BLaER1 treated with 17β-estradiol and CSF1 and Interleukin-3, amounts not matched to agents 10 nM and 100 nM (cell line): ENCODE measurements around the gene MRPL52.
A peak's percentile ranks its signal among the peaks of the same experiment; 100 is the strongest.
"Not testable (repeated sequence)": the region's sequence is repeated elsewhere in the genome, so short reads cannot be mapped to it uniquely, and the experiment has no call there.

Source experiments
- H3K27ac ChIP-seq, 11 experiments: shearing (Covaris generic); formaldehyde crosslinking; 2 replicates each; pipeline ENCODE4 v1.8.1; 2022
- H3K27me3 ChIP-seq, 11 experiments: shearing (Covaris generic); formaldehyde crosslinking; 2 replicates each; pipeline ENCODE4 v1.8.1; 2022
- H3K36me3 ChIP-seq, 11 experiments: shearing (Covaris generic); formaldehyde crosslinking; 2 replicates each; pipeline ENCODE4 v1.8.1; 2022
- H3K4me1 ChIP-seq, 10 experiments: shearing (Covaris generic); formaldehyde crosslinking; 2 replicates each; pipeline ENCODE4 v1.8.1; 2022
- H3K4me2 ChIP-seq, 11 experiments: shearing (Covaris generic); formaldehyde crosslinking; 2 replicates each; pipeline ENCODE4 v1.8.1; 2022
- H3K4me3 ChIP-seq, 10 experiments: shearing (Covaris generic); formaldehyde crosslinking; 2 replicates each; pipeline ENCODE4 v1.8.1; 2022
- H3K9ac ChIP-seq, 11 experiments: shearing (Covaris generic); formaldehyde crosslinking; 2 replicates each; pipeline ENCODE4 v1.8.1; 2022
- H3K9me3 ChIP-seq, 11 experiments: shearing (Covaris generic); formaldehyde crosslinking; replicated peaks in 1 of 11; 2 replicates each; pipeline ENCODE4 v1.8.1; 2022
- H4K20me1 ChIP-seq, 11 experiments: shearing (Covaris generic); formaldehyde crosslinking; 2 replicates each; pipeline ENCODE4 v1.8.1; 2022
- Cebpa-rat ChIP-seq, 11 experiments: shearing (Covaris generic); IDR thresholded peaks; 2 replicates each; pipeline ENCODE4 v1.8.1; 2022

Gene MRPL52

DNA sequence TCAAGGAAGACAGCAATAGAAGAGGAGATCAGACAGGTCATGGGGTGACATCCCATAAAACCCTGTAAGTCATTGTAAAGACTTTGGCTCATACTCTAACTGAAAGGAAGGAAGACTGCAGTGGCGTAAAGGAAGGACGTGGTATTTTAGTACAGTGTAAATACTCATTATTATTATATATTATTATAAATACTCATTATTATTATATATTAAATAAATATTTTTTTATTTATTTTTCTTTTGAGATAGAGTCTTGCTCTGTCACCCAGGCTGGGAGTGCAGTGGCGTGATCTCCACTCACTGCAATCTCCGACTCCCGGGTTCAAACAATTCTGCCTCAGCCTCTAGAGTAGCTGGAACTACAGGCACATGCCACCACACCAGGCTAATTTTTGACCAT, 26.7 kb downstream of the MRPL52 start:
- H3K27ac ChIP-seq, result no peak overlapping the region
- H3K36me3 ChIP-seq, result no peaks in the 10 kb centered on the region
- H3K27me3 ChIP-seq, result no peaks in the 10 kb centered on the region
- no peak for TF ChIP-seq Cebpa-rat (IDR thresholded peaks at IDR 0.05)
- H3K4me2 ChIP-seq, result no peak overlapping the region
- H4K20me1 ChIP-seq, result no peaks in the 10 kb centered on the region
- no peak overlapping the region for H3K4me3 ChIP-seq
- peaks cover 16 to 31% (median 23%) of the 10 kb centered on the region in 10 experiments for H3K4me1 ChIP-seq
- H3K9ac ChIP-seq, result no peak overlapping the region
- H3K9me3 ChIP-seq, result peaks cover 0 to 26% (median 9%) of the 10 kb centered on the region in 11 experiments; a peak in 13 of 22 replicates

DNA sequence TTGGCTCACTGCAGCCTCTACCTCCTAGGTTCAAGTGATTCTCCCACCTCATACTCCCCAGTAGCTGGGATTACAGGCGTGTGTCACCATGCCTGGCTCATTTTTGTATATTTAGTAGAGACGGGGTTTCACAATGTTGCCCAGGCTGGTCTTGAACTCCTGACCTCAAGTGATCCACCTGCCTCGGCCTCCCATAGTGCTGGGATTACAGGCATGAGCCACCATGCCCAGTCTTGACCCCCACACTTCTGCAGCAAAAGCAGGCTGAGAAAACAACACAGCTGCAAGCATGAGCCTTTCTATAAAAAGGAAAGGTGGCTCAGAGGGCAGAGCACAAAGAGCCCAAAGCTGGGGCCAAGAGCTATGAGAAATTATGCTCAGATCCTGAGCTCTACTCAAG, 30.7 kb downstream of the MRPL52 start:
- not testable (repeated sequence) for H3K4me3 ChIP-seq, H3K27ac ChIP-seq, H4K20me1 ChIP-seq, H3K4me2 ChIP-seq, H3K9ac ChIP-seq, H3K27me3 ChIP-seq, H3K36me3 ChIP-seq
- H3K4me1 ChIP-seq, result peaks cover 0 to 11% (median 0%) of the 10 kb centered on the region in 10 experiments; a peak in 3 of 20 replicates
- H3K9me3 ChIP-seq, result peaks cover 0 to 35% (median 10%) of the 10 kb centered on the region in 11 experiments; a peak in 14 of 22 replicates

DNA sequence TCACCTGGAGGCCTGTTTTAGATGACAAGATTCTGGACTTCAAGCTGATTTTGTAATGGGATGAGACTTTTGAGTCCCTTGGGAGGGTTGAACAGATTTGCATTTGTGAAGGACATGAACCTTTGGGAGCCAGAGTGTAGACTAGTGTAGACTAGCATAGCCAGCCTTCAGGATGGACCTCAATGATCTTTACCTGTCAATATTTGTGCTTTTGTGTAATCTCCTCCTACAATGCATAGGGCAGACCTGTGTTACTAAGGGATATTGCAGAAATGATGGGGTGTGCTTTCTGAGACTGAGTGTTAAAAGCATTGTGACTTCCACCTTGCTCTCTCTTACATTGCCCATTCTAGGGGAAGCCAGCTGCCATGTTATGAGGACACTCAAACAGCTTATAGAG, 32.0 kb downstream of the MRPL52 start:
- no peak overlapping the region for H3K4me2 ChIP-seq
- no peaks in the 10 kb centered on the region for H3K36me3 ChIP-seq
- H3K9me3 ChIP-seq, result peaks cover 0 to 35% (median 10%) of the 10 kb centered on the region in 11 experiments; a peak in 14 of 22 replicates
- no peak overlapping the region for H3K9ac ChIP-seq
- no peak for TF ChIP-seq Cebpa-rat (IDR thresholded peaks at IDR 0.05)
- no peaks in the 10 kb centered on the region for H4K20me1 ChIP-seq
- H3K4me3 ChIP-seq, result no peak overlapping the region
- no peaks in the 10 kb centered on the region for H3K27me3 ChIP-seq
- H3K27ac ChIP-seq, result no peak overlapping the region
- H3K4me1 ChIP-seq, result peaks cover 0 to 11% (median 0%) of the 10 kb centered on the region in 10 experiments; a peak in 3 of 20 replicates

DNA sequence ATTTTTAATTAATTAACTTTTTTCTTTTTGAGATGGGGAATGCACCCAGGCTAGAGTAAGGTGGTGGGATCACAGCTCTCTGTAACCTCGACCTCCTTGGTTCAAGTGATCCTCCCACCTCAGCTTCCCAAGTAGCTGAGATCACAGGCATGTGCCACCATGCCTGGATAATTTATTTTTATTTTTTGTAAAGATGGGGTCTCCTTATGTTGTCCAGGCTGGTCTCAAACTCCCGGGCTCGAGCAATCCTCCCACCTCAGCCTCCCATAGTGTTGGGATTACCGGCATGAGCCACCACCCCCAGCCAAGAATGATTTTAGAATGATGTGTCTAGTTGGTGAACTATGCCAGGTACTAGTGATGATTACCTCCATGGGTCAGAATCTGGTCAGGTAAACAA, 35.3 kb downstream of the MRPL52 start:
- Histone ChIP-seq H3K36me3 (no peaks in the 10 kb centered on the region), H3K27ac (no peak overlapping the region), H3K4me1 (peaks cover under 1 to 10% (median 9%) of the 10 kb centered on the region in 10 experiments), H3K9me3 (peaks cover 0 to 24% (median 10%) of the 10 kb centered on the region in 11 experiments; a peak in 13 of 22 replicates), H3K4me3 (no peak overlapping the region), H4K20me1 (no peaks in the 10 kb centered on the region), H3K4me2 (no peak overlapping the region), H3K9ac (no peak overlapping the region), H3K27me3 (no peaks in the 10 kb centered on the region)
- TF ChIP-seq Cebpa-rat (IDR thresholded peaks at IDR 0.05), result no peak

DNA sequence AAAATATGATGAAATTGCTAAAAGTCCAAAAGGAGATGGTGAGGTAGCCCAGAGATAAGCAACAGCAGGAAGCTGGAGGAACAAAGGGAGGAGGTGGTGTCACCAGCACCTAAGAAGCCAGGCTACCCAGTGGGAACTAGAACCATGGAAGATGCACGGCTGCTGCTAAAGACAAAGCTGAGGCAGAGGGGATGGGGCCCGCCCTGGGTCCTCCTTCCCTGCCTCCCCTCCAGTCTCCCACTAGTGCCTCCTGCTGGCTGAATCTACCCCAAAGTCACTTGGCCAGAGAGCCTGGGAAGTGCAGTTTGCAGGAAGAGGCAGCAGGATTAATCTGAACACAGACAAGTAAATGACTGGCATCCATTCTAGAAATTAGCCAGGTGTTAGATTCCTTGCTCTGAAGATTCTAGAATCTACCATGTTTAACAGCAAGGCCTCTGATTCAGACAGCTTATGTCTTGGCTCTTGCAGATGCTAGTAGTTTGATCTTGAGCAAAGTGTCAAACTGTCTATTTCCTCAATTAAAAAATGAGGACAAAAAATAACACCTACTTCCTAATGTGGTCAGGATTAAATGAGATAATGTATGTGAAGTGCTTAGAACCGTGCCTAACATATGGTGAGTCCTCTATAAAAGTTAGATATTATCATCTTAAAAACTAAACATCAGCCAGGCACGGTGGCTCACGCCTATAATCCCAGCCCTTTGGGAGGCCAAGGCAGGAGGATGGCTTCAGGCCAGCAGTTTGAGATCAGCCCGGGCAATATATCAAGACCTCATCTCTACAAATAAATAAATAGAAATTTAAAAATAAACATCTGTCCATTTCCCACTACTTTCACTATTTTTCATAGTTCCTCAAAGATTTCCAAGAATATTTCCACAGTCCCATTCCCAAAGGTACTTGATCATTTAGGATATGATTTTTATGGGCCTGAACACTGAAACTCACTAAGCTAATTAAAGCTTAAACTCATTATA, 36.0 kb downstream of the MRPL52 start:
- Histone ChIP-seq H3K36me3 (no peaks in the 10 kb centered on the region), H3K9ac (no peak overlapping the region), H3K4me1 (peaks cover 8 to 18% (median 16%) of the 10 kb centered on the region in 10 experiments), H3K4me3 (no peak overlapping the region), H3K27me3 (no peaks in the 10 kb centered on the region), H3K27ac (no peak overlapping the region), H3K9me3 (peaks cover 0 to 16% (median 6%) of the 10 kb centered on the region in 11 experiments; a peak in 10 of 22 replicates), H4K20me1 (no peaks in the 10 kb centered on the region), H3K4me2 (no peak overlapping the region)
- no peak for TF ChIP-seq Cebpa-rat (IDR thresholded peaks at IDR 0.05)

DNA sequence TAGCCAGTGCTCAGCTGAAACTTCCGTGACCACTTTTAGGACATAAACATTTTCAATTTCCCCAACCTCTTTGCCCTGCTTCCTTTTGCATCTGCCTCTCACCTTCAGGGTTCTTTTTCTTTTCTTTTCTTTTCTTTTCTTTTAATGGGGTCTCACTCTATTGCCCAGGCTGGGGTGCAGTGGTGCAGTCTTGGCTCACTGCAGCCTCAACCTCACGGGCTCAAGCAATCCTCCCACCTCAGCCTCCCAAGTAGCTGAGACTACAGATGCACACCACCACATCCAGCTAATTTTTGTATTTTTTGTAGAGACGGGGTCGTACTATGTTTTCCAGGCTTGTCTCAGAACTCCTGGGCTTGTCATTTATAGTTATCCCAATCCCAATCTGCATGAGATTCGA, 37.2 kb downstream of the MRPL52 start:
- no peak overlapping the region for H3K4me3 ChIP-seq
- H3K36me3 ChIP-seq, result no peaks in the 10 kb centered on the region
- H3K27me3 ChIP-seq, result no peaks in the 10 kb centered on the region
- no peaks in the 10 kb centered on the region for H4K20me1 ChIP-seq
- TF ChIP-seq Cebpa-rat (IDR thresholded peaks at IDR 0.05), result no peak
- H3K9me3 ChIP-seq, result peaks cover 0 to 5% (median under 1%) of the 10 kb centered on the region in 11 experiments; a peak in 7 of 22 replicates
- no peak overlapping the region for H3K4me2 ChIP-seq
- no peak overlapping the region for H3K27ac ChIP-seq
- H3K4me1 ChIP-seq, result peaks cover 9 to 23% (median 21%) of the 10 kb centered on the region in 10 experiments
- no peak overlapping the region for H3K9ac ChIP-seq

DNA sequence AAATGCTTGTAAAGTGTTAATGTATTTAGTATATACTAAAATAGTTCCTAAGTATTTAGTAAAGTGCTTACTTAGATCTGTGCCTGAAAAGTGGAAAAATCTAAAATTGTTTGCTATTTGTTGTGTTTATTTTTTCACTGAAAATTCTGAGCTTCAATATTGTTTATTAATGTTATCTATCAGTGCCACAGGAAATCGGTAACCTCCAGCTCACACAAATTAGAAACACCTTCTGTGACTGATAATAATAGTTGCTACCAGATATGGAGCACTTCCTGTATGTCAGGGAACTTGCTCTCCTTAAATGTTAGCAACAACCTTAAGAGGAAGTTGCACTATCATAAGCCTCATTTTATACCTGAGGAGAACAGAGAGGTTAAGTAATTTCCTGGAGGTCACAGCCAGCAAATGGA, 41.1 kb downstream of the MRPL52 start:
- H3K36me3 ChIP-seq, result peaks cover 24 to 28% (median 26%) of the 10 kb centered on the region in 11 experiments
- peaks cover 25 to 37% (median 34%) of the 10 kb centered on the region in 10 experiments for H3K4me1 ChIP-seq
- no peak for TF ChIP-seq Cebpa-rat (IDR thresholded peaks at IDR 0.05)
- H4K20me1 ChIP-seq, result peaks cover 0 to 32% (median 7%) of the 10 kb centered on the region in 11 experiments; a peak in 12 of 22 replicates
- peak overlapping the region; percentile 81 to 92 (median 88) for H3K9ac ChIP-seq
- H3K4me3 ChIP-seq, result peak overlapping the region; percentile 81 to 96 (median 88)
- H3K27ac ChIP-seq, result peak overlapping the region; percentile 80 to 93 (median 86)
- no peaks in the 10 kb centered on the region for H3K9me3 ChIP-seq
- no peaks in the 10 kb centered on the region for H3K27me3 ChIP-seq
- peak overlapping the region; percentile 73 to 99 (median 90) for H3K4me2 ChIP-seq

DNA sequence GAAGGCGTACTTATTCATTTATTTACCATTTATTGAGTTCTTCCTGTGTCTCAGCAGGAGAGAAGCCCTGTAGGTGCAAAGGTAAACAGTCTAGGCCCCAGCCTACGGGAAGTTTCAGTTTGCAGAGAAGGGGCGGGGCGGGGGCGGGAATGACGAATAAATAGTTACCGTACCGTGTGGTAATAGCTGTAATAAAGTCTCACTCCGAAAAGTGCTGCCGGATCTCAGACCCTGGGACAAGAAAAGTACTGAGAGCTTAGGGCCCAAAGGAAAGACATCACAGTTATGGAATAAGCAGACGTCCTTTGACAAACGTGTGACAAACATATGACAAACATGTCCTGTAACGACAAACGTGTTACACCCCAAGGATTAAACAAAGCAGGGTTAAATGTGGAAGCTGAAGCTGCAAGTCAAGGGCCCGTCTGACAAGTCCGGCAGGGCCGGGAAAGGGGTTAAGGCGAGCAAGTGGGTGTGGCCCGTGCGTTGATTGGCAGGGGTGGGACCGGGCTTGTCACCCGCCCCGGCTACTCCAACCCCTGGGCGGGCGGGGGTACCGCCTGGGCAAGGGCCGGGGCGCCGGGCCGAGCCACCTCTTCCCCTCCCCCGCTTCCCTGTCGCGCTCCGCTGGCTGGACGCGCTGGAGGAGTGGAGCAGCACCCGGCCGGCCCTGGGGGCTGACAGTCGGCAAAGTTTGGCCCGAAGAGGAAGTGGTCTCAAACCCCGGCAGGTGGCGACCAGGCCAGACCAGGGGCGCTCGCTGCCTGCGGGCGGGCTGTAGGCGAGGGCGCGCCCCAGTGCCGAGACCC, 41.7 kb downstream of the MRPL52 start, which contains the start of gene LRP10:
Gene LRP10, plus strand, starts transcription at position 517 of the 809 bp plus-strand sequence. CDS start 564 bp downstream, outside the sequence.
- Histone ChIP-seq H3K9ac (peak within 1 kb of the TSS; percentile 81 to 92 (median 88)), H3K27ac (peak within 1 kb of the TSS; percentile 80 to 93 (median 86)), H3K4me3 (peak within 1 kb of the TSS; percentile 81 to 96 (median 88)), H3K27me3 (no peaks in the 10 kb centered on the region), H3K9me3 (no peaks in the 10 kb centered on the region), H3K4me1 (peaks cover 25 to 37% (median 34%) of the 10 kb centered on the region in 10 experiments), H3K4me2 (peak within 1 kb of the TSS; percentile 73 to 99 (median 90)), H4K20me1 (peaks cover 0 to 38% (median 7%) of the 10 kb centered on the region in 11 experiments; a peak in 12 of 22 replicates), H3K36me3 (peaks cover 30 to 34% (median 32%) of the 10 kb centered on the region in 11 experiments)
- TF ChIP-seq Cebpa-rat (IDR thresholded peaks at IDR 0.05), result no peak
